AG09309 (cell line): ENCODE data around the gene TMEM167B.
"Not testable (repeated sequence)": the region's sequence is repeated elsewhere in the genome, so short reads cannot be mapped to it uniquely, and the experiment has no call there.

Experiments
- DNase-seq: peaks from one replicate; pipeline ENCODE4 v3.0.0-alpha.2; 2010; ENCODE audit warnings: low read depth
- H3K4me3 ChIP-seq: 2 replicates; pipeline ENCODE4 v1.5.1; 2011; ENCODE audit warnings: mild to moderate bottlenecking, low read depth, low read length, moderate library complexity; ENCODE audit not compliant: control insufficient read depth
- CTCF ChIP-seq: IDR thresholded peaks from 2 replicates; pipeline ENCODE4 v1.5.1; 2011; ENCODE audit warnings: mild to moderate bottlenecking, low read depth, low read length, inconsistent platforms; ENCODE audit not compliant: insufficient read depth, control insufficient read depth; ENCODE audit errors: missing control alignments

TMEM167B gene

GRCh38 chr1:109048335-109048734 lies 42.2 kb upstream of the TMEM167B start:
- H3K4me3 ChIP-seq: no peak overlapping the region
- TF ChIP-seq CTCF: no peak
- DNase-seq: no peak

DNA sequence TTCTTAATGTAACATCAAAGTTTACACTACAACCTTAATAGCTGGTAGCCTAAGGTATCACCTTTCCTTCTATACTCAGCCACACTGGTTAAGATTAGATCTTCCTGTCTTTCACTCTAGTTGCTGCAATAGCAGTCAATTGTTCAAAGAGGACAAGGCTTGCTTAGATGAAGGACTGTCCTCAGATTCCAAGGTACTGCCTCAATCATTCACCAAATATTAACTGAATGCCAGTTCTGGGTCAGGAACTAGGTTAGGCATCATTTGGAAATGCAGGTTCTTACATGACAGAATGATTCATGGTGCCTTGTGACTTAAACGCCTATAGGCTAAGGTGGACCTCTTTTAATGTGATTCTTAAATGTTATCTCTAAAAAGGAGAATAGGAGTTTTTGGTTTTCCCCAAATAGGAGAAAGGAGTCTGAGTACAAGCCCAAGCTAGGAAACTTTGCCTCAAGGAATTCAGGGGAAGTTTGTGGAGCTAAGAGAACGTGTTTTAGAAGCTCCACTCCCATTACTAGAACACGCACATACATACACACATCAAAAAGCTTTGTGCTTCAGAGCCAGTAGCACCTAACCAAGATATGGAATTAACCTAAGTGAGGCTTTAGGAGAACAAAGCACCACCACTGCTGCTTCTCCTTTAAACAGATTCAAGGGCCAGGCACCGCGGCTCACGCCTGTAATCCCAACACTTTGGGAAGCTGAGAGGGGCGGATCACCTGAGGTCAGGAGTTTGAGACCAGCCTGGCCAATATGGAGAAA lies 40.2 kb upstream of the TMEM167B start:
- no peak overlapping the region for H3K4me3 ChIP-seq
- DNase-seq: no peak
- TF ChIP-seq CTCF: no peak

- not testable (repeated sequence) for H3K4me3 ChIP-seq, DNase-seq
Measured at GRCh38 chr1:109052145-109052544, 38.4 kb upstream of the TMEM167B start.

DNA sequence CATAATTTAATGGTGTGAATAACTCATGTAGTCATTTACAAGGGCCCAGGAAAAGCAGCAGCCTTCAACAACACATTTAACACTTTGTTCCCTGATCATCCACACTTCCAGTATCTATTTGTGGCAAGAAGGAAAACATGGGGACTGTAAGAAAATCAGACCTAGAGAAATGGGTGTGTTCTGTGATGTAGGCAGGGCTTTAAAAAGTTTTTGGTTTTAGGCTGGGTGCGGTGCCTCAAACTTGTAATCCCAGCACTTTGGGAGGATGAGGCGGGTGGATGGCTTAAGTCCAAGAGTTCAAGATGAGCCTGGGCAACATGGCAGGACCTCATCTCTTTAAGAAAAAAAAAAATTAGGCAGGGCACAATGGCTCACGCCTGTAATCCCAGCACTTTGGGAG lies 34.5 kb upstream of the TMEM167B start:
- TF ChIP-seq CTCF: no peak
- DNase-seq: no peak
- H3K4me3 ChIP-seq: no peak overlapping the region

DNA sequence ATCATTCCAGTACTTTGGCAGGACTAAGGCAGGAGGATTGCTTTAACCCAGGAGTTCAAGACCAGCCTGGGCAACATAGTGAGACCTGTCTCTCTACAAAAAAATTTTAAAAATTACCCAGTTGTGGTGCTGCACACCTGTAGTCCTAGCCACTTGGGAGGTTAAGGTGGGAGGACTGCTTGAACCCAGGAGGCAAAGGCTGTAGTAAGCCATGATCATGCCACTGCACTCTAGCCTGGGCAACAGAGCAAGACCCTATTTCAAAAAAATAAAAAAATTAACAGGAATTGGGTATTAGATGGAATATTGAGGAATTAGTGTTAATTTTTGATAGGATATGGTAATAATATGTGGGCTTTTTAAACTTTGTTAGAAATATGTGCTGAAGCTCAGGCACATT lies 31.5 kb upstream of the TMEM167B start:
- no peak for TF ChIP-seq CTCF
- H3K4me3 ChIP-seq: no peak overlapping the region
- DNase-seq: no peak

- no peak for TF ChIP-seq CTCF
- no peak for DNase-seq
- H3K4me3 ChIP-seq: no peak overlapping the region
Measured at GRCh38 chr1:109060707-109061106, 29.9 kb upstream of the TMEM167B start.

DNA sequence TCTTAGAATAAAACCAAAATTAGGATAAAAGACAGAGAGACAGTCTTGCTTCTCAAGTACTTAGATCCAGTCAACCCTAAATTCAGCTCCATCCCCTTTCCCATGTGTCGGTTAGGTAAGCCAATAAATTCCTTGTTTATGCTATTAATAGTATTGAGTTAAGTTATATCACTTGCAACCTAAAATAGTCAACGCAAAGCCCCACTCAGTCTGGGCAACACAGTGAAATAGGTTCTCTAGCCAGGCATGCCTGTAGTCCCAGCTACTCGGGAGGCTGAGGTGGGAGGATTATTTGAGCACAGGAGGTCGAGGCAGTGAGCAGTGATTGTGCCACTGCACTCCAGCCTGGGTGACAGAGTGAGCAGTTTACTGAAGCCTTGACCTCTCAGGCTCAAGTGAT lies 29.4 kb upstream of the TMEM167B start:
- no peak for TF ChIP-seq CTCF
- DNase-seq: no peak
- H3K4me3 ChIP-seq: no peak overlapping the region
